GM21786 (cell line): ENCODE results near the gene POU6F2.

Experiments used
- ATAC-seq: cut with Tn5 transposase; IDR thresholded peaks from one replicate; pipeline ENCODE4 v1.9.1; 2021; ENCODE audit not compliant: unreplicated experiment

POU6F2 gene

GRCh38 chr7:39062811-39063210 is 85.1 kb downstream of the POU6F2 start:
- ATAC-seq: no peak

DNA sequence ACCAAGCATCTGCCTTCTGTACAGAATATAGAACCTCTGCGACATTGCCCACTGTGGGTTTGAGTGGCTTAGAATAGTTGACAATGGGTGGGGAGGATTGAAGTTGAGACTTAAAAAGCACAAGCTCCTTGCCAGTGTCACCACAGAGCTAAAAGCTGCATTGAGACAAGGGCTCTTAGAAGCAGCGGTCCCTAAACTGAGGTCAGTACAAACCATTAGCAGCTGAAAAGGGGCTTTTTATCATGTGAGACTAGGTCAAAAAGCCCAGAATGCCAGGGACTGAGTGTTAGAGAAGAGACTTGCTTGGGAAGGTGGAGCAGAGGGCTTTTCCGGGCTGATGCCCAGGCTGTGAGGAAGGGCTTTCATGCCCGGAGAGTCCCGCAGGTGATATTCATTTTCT is 91.3 kb downstream of the POU6F2 start:
- ATAC-seq: no peak

GRCh38 chr7:39069896-39070881 is 92.5 kb downstream of the POU6F2 start:
- no peak for ATAC-seq

- no peak for ATAC-seq
Measured at GRCh38 chr7:39071116-39071515, 93.4 kb downstream of the POU6F2 start.

- no peak for ATAC-seq
Measured at GRCh38 chr7:39073432-39073831, 95.7 kb downstream of the POU6F2 start.

DNA sequence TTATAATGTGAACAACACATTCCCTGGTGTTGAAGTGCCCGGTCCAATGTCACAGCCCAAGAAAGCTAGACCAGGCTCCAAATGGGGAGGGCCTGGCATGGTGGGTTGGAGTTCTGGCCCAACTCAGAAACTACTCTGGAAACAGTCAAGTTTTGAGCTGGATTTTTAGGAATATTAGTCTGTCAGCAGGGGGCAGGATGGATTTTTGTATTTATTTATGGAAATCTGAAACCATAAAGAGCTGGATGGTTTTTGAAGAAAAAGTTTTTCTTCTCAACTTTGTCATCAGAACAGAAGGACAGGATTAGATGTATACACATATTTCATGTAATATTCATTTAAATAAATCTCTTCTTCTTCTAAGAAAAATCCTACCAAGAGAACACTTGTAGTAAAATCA is 97.5 kb downstream of the POU6F2 start:
- ATAC-seq: no peak

DNA sequence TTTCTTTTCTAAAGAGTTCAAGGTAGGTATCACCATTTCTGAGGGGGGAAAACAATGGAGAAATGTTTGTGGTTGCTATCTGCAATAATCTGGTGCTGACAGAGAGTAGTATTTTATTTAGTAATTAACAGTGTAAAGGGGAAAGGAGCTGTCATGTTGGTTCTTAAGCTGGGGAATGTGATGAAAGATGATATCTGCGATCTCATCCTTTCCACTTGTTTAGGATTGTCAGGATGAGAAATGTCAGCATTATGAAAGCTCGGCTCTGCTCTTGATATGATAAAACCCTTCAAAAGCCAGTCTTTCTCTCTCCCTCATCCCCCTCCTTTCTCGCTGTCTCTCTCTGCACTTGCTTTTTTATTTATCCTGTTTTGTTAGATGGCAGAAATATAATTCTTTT is 106.1 kb downstream of the POU6F2 start:
- no peak for ATAC-seq

DNA sequence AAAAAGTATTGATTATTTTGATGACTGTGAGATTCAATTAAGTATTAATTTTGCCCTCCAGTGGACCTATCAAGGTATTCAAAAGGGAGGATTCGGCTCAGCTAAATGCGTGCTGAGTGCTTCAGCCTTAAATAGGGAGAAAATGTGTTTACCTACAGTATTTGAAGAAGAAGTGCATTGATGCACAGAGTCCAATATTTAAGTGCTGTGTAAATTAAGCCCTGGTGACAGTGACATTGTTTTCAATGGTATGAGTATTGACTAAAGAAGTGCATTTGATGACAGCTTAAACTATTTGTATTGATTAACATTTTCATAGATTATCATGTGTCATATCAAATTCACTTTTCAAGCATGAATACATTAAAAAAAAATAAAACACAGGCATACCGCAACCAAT is 106.6 kb downstream of the POU6F2 start:
- ATAC-seq: no peak

DNA sequence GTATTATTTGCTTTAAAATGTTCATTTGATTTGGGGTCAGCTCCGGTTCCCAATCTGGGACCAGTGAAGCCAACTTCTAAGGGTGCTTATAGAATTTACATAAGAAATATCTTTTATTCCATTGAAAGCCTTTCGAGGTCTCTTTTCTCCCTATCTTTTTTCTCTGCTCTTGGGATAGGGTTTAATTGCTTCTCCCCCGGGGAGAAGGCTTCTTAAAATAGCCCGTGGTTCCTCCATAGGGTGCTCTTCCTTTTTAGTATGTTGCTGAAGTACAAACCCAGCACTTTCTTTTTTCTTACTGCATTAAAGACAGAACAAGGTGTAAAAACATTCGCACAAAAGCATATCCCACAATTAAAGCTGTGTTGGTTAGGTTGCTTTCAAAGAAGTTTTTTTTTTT is 107.5 kb downstream of the POU6F2 start:
- ATAC-seq: no peak

DNA sequence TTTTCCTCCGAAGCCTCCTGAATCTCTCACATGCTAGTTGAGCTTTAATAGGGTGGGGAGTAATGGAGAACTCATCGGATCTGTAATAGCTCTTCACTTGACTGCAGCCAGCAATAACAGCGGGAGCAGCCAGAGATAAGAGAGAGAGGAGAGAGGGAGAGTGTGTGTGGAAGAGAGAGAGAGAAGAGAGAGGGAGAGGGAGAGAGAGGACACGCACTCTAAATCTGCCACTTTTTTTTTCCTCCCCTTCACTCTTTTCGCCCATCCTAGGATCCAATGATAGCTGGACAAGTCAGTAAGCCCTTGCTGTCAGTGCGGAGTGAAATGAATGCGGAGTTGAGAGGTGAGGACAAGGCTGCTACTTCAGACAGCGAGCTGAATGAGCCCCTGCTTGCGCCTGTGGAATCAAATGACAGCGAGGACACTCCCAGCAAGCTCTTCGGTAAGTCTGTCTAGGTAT is 107.9 kb downstream of the POU6F2 start:
- no peak for ATAC-seq

GRCh38 chr7:39086638-39087360 is 109.1 kb downstream of the POU6F2 start:
- ATAC-seq: no peak

DNA sequence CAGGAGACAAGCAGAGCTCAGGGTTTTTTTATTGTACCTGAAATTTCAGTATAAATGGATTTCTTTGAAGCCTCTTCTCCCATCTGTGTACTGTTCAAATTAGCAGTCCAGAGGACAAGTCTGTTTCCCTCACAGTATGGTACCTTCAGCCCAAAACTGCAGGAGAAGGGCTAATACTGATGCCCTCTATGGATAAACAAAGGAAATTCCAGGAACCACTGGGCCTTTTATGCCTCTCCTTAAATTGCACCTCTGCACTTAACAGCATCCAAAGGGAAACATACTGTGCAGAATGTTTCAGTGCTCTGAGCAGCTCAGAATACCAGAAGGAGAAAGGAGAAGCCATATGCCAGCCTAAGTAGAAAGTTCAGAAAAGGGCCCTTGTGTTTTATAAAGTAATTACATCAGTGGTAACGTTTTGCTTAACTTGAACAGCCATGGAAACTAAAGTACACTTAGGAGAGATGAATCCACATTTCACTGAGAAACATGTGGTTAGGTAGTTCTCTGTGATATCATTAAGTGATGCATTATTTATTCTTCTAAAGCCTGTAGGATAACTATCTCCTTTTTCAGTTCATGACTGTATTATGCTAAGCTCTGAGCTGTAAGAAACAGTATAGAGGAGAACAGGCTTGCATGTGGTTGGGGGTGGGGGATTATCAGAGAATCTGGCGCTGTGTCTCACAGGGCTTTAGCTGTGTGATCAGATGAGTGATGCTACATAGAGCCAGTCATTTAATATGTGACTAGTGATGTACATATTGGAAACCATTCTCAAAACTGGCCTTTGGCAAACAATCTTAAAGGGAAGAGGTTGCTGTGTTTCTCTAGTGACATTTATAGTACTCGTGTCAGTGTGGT is 111.3 kb downstream of the POU6F2 start:
- ATAC-seq: no peak

- no peak for ATAC-seq
Measured at GRCh38 chr7:39091145-39091544, 113.4 kb downstream of the POU6F2 start.

- no peak for ATAC-seq
Measured at GRCh38 chr7:39091774-39092173, 114.1 kb downstream of the POU6F2 start.

DNA sequence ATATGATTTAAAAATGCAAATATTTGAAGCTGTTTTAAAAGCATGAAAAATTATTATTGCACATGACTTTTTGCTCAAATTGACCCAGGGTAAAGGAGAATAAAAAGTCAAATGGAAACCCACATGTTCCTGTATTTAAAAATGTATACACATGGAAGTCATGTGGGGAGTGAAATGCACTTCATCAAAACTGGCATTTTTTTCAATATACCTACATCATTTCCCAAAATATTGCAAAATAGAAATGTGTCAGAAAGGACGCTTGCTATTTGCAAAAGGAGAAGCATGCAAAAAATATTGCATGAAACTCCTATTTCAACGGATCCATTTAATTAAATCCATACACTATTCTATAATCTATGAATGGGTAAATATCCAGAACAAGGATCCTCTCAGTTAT is 117.0 kb downstream of the POU6F2 start:
- no peak for ATAC-seq

DNA sequence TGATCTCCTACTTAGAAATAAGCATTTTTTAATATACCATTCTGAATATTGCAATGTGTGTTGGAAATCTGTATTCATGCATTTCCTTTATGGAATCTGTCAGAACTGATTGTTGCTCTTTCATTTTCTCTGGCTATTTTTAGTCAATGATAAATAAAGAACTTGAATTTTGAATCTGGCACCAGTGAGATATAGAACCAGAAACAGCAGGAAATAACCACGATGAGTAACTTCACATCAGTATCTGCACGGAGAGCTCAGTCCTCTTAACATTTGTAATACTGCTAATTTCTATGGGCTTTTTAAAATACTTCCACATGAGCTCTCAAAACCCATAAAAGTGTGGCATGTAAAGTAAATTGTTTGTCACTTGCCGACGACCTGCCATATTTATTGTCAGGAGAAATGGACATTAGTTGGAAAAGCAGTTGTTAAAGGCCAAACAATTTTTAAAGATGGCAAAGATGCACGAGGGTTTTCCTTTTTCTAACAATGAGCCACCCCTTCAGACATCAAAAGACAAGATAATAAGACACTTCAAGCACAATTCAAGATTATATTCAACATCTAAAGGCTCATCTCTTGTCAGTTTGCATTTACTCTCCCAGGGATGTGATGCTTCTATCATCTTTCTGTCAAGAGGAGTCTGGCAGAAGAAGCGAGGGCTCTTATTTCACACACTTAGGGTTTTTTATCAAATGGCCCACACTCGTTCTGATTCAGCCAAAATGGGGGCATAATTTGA is 118.3 kb downstream of the POU6F2 start:
- no peak for ATAC-seq

- no peak for ATAC-seq
Measured at GRCh38 chr7:39098506-39098905, 120.8 kb downstream of the POU6F2 start.

DNA sequence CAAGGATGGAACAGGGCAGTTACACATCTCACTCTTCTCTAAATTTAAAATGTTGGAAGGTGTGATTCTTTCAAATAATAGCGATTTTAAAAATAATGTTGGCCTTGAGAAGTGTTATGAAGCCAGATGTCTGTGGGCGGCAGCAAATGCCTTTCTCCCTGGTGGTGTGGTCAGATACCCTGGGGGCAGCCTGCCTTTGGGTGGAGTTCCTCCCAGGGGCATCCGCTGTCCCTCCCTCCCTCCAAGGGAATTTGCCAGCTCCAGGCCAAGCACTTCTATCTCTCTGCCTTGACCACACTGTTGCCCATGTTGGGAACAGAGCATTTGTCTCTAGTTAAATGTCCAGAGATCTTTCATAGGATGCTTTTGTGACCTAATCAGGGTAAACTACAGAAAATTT is 121.4 kb downstream of the POU6F2 start:
- ATAC-seq: no peak

GRCh38 chr7:39100270-39100669 is 122.6 kb downstream of the POU6F2 start:
- no peak for ATAC-seq

DNA sequence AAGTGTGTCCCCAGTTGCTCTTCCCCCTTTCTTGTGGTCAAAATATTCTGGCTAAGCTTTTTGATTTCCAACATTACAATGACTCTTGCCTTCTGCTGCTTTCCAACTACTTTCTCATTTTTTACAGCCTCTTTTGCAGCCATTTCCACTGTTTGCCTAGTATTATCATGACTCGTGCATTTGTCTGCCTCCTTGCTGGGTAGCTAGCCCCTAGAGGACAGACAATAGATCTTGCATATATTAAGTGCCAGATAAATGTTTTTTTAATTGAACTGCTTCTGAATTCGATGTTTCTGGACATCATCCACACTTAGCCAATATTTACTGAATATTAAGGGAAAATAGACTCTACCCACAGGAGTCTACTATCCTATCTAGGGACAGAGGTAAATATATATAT is 124.5 kb downstream of the POU6F2 start:
- ATAC-seq: no peak
